A673 (cell line): ENCODE measurements around the gene CELF5.

Experiments used
- EZH2 ChIP-seq: fragments of 200-600 bp; sonication (generic); IDR thresholded peaks from 2 replicates; pipeline ENCODE4 v1.6.1; 2017; ENCODE audit warnings: borderline replicate concordance, low read depth, mild to moderate bottlenecking, mixed read lengths, antibody characterized with exemption, low read length; ENCODE audit not compliant: poor library complexity, severe bottlenecking
- TF ChIP-seq, protein P1 (sequence below): fragments of 300-800, 200-600 bp; sonication (generic); conservative IDR thresholded peaks from 2 replicates; pipeline ENCODE4 v1.5.1; 2017; ENCODE audit warnings: low read depth, mild to moderate bottlenecking, antibody characterized with exemption, low read length, moderate library complexity, mixed read lengths

DNA sequence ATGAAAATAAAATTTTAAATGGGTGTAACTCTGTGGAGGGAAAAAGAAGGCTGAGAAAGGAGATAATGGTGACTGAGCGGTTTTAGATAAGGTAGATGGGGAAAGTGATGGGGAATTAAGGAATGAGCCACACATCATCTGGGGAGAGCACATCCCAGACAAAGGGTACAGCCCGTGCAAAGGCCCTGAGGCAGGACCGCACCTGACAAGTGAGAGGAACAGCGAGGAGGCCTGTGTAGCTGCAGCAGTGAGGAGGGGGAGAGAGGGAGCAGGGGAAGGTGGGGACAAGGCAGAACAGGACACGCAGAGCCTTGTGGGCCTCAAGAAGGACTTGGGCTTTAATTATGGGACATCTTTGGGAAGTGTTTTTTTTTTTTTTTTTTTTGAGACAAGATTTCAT is 1.8 kb upstream of the CELF5 start:
- no peak for TF ChIP-seq EZH2
- TF ChIP-seq, protein P1, sequence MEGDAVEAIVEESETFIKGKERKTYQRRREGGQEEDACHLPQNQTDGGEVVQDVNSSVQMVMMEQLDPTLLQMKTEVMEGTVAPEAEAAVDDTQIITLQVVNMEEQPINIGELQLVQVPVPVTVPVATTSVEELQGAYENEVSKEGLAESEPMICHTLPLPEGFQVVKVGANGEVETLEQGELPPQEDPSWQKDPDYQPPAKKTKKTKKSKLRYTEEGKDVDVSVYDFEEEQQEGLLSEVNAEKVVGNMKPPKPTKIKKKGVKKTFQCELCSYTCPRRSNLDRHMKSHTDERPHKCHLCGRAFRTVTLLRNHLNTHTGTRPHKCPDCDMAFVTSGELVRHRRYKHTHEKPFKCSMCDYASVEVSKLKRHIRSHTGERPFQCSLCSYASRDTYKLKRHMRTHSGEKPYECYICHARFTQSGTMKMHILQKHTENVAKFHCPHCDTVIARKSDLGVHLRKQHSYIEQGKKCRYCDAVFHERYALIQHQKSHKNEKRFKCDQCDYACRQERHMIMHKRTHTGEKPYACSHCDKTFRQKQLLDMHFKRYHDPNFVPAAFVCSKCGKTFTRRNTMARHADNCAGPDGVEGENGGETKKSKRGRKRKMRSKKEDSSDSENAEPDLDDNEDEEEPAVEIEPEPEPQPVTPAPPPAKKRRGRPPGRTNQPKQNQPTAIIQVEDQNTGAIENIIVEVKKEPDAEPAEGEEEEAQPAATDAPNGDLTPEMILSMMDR: no peak
